NCI-H510A (cell line): ENCODE measurements around the gene ICOSLG.
"Not testable (repeated sequence)": the region's sequence is repeated elsewhere in the genome, so short reads cannot be mapped to it uniquely, and the experiment has no call there.

ENCODE experiments used
- DNase-seq: peaks from one replicate; lab custom pipeline; 2025; lab: John Stamatoyannopoulos, UW

Gene ICOSLG

GRCh38 chr21:44265734-44266270, 25.1 kb upstream of the ICOSLG start:
- DNase-seq: no peak

GRCh38 chr21:44263768-44264167, 23.0 kb upstream of the ICOSLG start:
- DNase-seq: no peak

- DNase-seq: no peak
Observed at GRCh38 chr21:44263221-44263760, 22.5 kb upstream of the ICOSLG start.

GRCh38 chr21:44262338-44263056, 21.8 kb upstream of the ICOSLG start:
- DNase-seq: no peak

GRCh38 chr21:44261675-44262295, 21.0 kb upstream of the ICOSLG start, which contains the start of gene DNMT3L:
TSS of gene DNMT3L (minus strand) at chr21:44261897. CDS start at chr21:44261259, 638 bp downstream.
- DNase-seq: no peak

- DNase-seq: no peak
Observed at GRCh38 chr21:44260791-44261631, 20.3 kb upstream of the ICOSLG start.

- DNase-seq: no peak
Observed at GRCh38 chr21:44260066-44260465, 19.3 kb upstream of the ICOSLG start.

- DNase-seq: no peak
Observed at GRCh38 chr21:44259082-44259705, 18.5 kb upstream of the ICOSLG start.

- no peak for DNase-seq
Observed at GRCh38 chr21:44258056-44258725, 17.4 kb upstream of the ICOSLG start.

GRCh38 chr21:44255511-44255981, 14.8 kb upstream of the ICOSLG start:
- no peak for DNase-seq

GRCh38 chr21:44253832-44254710, 13.3 kb upstream of the ICOSLG start:
- DNase-seq: no peak

- DNase-seq: not testable (repeated sequence)
Observed at GRCh38 chr21:44249204-44250037, 8.7 kb upstream of the ICOSLG start.

GRCh38 chr21:44247904-44248303, 7.2 kb upstream of the ICOSLG start:
- DNase-seq: not testable (repeated sequence)

- not testable (repeated sequence) for DNase-seq
Observed at GRCh38 chr21:44243980-44244379, 3.2 kb upstream of the ICOSLG start.

- not testable (repeated sequence) for DNase-seq
Observed at GRCh38 chr21:44241281-44241680, 538 bp upstream of the ICOSLG start.

- not testable (repeated sequence) for DNase-seq
Observed at GRCh38 chr21:44240353-44240752, 390 bp downstream of the ICOSLG start.

GRCh38 chr21:44229561-44229960, 11.2 kb downstream of the ICOSLG start:
- DNase-seq: not testable (repeated sequence)

GRCh38 chr21:44228109-44228508, 12.6 kb downstream of the ICOSLG start:
- not testable (repeated sequence) for DNase-seq

- not testable (repeated sequence) for DNase-seq
Observed at GRCh38 chr21:44227614-44228013, 13.1 kb downstream of the ICOSLG start.
